Occipital lobe (tissue), 2 donors: ENCODE data around the gene CCDC172. TPM values are rescaled to one million over a fixed set of nuclear protein-coding genes. Genes with fewer than 3 reads are reported as not detected.
"Not testable (repeated sequence)": the region's sequence is repeated elsewhere in the genome, so short reads cannot be mapped to it uniquely, and the experiment has no call there.

ENCODE experiments used
- DNase-seq: peaks from one replicate; lab custom pipeline; 2025; lab: John Stamatoyannopoulos, UW
- total RNA-seq: library from RNA; depleted of rRNA; stranded (reverse); fragments of >200 nt; gene quantifications from one replicate; pipeline ENCODE4 v1.2.3, GENCODE V29; 2014

CCDC172 gene
- total RNA-seq, 1 donor from 2014 or later = not detected

DNA sequence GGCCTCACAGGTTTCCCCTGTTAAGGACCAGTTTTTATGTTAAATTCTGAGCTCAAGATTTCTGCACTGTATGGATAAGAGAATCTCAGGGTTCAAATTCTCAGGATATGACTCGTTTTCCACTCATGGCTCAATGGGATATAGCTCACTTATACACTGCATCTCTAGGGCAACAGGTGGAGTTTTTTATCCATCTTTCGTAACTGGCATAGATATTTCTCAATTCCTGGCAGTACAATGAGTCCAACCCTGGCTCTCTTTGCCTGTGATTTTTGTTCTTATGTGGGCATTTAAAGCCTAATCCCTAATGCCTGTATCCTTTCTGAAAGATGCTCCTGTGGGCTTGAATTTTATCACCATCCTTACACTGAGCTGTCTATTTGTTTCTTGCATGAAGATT, 7.6 kb downstream of the CCDC172 start:
- DNase-seq = no peak

DNA sequence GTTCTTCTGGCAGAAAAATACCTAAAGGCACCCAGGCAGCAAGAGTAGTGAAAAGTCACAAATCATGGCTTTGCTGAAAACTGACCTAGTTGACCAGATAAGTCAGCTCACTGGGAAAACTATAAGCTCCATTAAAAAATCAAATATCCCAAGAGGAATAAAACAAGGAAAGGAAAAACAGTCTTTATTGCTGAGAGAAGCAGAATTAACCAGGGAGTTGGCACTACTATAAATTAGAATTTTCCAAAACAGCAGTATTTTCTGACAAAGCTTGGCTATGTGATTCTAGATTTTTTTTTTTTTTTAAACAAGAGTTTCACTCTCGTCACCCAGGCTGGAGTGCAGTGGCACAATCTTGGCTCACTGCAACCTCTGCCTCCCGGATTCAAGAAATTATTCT, 12.6 kb downstream of the CCDC172 start:
- no peak for DNase-seq

DNA sequence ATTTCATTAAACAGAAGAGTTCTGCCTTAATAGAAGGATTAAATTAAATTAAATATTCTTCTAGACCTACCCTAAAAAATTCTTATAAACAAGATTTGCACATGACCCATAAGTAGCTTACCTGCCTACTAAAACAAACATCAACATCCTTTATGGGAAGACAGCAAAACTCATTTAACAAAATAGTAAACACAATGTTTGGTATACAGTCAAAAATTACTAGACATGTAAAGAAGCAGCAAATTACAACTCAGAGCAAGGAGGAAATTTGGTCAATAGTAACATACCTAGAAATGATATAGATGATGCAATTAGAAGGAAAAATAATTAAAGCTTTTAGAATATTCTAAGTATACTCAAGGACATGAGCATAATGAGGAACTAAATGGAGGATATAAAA, 27.9 kb downstream of the CCDC172 start:
- DNase-seq = no peak

DNA sequence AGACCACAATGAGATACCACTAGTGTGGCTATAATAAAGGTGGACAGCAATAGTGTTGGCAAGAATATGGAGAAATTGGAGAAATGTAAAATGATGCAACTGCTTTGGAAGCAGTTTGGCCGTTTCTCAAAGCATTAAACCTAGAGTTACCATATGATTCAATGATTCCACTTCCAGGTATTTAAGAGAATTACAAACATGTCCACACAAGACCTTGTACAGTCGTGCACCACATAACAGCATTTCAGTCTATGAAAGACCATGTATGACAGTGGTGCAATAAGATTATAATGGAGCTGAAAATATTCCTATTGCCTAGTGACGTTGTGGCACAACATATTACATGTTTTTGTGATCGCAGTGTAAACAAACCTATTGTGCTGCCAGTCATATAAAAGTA, 29.6 kb downstream of the CCDC172 start:
- no peak for DNase-seq

DNA sequence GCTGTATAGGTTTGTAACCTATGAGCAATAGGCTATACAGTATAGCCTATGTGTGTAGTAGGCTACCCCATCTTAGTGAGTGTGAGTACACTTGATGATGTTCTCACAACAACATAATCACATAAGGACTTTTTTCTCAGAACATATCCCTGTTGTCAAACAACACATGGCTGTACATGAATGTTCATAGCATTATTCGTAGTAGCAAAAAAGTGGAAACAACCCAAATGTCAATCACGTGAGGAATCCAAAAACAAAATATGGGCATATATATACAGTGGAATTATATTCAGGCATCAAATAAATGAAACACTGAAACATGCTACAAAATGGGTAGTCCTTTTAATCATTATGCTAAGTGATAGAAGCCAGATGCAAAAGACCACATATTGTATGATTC, 31.1 kb downstream of the CCDC172 start:
- DNase-seq = no peak

DNA sequence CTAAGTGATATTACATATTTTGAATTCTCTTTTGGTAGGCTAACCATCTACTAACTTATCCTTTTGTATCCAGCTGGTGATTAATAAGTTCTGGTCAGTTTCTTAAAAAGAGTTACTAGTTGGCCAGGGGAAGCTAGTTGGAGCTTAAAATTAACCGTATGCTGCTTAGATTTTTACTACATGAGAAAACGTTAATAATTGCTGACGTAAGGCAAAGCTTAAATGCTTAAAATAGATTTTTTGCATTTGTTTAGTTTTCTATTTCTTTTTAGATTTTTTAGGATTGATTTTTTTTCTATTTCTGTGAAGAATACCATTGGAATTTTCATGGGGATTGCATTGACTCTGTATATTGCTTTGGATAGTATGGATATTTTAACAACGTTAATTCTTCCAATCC, 32.6 kb downstream of the CCDC172 start:
- no peak for DNase-seq

DNA sequence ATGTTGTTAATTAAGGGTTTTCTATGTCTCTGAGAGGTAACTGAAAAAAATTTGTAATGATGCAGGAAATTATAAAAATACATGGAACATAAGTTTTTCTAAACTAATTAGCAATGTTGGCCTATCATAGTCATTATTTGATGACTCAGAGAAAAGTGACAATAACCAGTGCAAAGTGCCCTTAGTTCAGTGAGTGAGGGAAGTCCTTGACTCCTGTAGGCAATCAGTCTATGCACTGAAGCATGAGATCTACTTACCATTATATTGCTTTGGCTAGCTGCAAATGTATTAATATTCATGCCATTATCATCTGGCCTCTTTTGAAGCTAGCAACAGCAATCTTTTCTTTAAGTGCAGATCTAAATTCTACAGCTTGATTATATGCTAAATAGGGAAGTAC, 40.6 kb downstream of the CCDC172 start:
- no peak for DNase-seq

DNA sequence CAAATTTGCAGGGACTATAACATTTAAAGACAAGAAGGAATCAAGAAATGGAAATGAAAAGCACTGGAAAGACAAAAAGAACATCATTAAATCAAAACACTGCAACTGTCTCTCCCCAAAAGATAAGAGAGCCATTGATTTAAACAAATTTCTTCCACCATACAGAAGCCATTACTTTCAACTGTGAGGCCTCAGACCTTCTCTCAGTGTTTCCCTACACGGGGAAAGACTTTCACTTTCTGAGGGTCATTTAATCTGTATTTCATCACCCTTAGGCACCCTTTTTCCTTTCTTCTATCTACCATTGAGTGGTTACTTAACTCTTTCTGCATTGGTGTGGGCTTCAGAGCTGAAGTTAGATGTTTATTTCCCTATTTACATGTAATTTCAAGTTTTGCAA, 47.5 kb downstream of the CCDC172 start:
- no peak for DNase-seq

DNA sequence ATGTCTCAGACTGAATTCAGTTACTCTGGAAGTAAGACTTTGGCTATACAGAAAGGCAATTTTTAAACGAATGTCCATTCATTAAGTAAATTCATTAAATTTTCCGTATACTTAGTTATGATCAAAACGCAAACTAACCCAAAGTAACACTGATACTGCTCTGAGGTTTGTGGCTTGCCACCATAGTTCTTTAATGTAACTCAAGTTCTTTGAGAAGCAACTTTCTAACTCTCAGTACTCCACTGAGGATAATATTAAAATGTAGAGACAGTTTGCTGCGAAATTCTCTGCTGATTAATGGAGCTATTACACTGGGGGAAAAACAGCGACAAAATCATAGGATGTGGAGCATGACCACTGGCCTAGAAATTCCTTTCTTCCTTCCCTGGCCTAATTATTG, 58.0 kb downstream of the CCDC172 start:
- no peak for DNase-seq

DNA sequence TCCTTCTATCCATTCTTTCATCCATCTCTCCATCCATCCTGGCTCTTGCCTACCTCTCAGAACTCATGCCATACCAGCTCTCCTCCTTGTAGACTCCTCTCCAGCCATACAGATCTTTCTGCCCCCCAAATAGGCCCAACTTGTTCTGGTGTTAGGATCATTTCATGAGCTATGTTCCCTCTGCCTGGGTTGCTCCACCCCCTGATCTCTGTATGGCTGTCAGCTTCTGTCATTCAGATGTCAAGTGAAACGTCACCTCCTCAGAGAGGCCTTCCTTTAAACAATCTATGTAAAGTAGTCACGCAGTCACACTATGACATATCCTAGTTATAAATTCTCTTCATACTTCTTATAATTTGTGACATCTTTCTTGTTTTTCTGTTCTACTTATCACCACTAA, 61.1 kb downstream of the CCDC172 start:
- no peak for DNase-seq

DNA sequence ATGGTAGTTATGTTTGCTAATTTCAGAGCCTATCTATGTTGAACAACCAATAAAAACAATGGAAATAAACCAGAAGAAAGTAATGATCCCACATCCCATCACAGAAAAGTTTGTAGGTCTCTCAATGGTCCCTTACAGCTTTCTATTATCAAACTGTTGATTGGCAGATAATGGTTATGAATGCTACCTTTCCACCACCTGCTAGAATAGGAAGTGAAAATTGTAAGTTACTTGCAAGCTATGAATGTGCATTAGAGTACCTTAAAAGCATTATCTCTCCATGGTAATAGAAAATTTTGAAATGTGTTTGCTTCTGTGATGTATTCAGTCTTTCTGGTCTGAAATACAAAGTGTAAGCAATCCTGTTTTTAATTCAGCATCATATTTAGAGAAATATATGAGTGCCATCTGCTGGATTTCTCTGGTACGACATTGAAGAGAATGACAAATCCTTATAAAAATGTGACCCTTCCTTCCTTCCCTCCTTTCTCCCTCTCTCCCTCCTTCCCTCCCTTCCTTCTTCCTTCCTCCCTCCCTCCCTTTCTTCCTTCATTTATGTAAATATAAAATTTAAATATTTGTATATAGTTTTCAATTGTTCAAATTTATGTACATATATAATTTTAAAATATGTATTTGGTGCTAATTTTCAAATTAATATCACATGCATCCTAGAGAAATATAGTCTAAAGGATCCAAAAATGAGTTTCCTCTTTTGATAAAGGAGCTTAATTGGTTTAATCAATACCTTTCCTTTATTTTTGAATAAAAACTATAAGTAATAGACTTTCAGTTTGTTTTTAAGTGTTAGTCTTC, 62.0 kb downstream of the CCDC172 start:
- DNase-seq = no peak

DNA sequence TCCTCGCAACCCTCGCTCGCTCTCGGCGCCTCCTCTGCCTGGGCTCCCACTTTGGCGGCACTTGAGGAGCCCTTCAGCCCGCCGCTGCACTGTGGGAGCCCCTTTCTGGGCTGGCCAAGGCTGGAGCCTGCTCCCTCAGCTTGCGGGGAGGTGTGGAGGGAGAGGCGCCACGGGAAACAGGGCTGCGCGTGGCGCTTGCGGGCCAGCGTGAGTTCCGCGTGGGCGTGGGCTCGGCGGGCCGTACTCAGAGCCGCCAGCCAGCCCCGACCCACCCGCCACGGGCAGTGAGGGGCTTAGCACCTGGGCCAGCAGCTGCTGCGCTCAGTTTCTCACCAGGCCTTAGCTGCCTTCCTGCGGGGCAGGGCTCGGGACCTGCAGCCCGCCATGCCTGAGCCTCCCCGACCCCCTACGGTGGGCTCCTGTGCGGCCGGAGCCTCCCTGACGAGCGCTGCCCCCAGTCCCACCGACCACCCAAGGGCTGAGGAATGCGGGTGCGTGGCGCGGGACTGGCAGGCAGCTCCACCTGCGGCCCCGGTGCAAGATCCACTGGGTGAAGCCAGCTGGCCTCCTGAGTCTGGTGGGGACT, 69.1 kb downstream of the CCDC172 start:
- not testable (repeated sequence) for DNase-seq

DNA sequence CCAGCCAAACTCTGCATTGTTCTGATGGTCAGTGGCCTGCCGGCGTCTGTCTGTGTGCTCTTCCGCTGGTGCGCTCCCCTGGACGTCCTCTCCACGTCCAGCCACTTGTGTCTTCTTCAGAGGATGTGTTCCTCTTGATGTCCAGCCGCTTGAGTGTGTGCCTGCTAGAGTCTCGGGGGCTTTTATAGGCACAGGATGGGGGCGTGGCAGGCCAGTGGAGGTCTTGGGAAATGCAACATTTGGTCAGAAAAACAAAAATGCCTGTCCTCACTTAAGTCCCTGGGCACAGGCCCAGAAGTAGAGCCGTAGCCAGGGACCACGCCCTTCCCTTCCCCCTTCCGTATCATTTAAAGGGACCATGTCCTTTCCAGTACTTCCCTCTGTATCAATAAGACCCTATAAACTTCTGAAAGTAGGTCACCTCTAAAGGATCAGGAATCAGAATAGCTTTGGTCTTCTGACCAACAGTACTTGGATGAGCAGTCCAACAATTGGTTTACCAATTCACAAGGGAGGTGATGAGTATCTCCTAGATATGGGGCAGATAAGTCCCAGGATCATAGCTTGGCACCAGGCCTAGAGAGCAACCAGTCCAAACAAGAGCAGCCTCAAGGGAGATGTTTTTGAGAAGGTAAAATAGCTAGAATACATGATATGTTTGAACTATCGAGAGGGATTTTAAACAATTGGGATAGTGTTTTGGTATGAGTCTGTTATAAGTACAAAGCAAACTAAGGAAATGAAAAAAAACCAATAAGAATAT, 71.2 kb downstream of the CCDC172 start:
- DNase-seq = no peak

DNA sequence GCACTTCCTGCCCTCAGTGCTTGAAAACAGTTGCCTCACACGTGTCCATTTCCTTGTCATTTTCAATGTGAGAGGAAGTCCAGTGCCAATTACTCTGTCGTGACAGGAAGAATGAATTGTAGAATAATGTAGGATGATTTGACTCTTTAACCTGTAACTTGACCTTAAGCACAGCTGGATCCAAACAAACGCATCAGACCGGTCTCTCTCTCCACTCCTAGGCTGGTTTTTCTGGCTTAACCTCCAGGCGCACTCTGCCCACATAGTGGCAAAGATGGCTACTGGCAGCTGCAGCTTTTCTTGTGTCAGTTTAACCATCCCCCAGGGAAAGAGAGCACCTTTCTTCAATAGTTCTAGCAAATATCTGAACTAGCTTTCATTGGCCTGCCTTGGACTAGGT, 74.0 kb downstream of the CCDC172 start:
- no peak for DNase-seq

DNA sequence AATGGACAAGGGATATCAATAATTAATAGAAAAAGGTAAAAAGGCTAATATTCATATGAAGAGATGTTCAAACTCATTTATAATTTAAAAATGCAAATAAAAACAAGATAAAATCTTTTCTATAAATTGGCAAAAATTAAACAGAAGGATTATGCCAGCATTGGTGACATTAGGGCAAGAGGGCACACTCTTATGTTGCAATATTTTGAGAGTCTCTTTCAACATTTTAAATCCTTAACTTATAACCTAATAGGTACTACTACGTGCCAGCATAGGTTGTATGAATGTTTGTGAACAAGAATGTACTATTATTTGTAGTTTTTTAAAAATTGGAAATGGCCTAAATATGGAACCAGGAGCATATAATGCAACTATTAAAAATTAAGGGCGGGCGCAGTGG, 78.6 kb downstream of the CCDC172 start:
- no peak for DNase-seq

DNA sequence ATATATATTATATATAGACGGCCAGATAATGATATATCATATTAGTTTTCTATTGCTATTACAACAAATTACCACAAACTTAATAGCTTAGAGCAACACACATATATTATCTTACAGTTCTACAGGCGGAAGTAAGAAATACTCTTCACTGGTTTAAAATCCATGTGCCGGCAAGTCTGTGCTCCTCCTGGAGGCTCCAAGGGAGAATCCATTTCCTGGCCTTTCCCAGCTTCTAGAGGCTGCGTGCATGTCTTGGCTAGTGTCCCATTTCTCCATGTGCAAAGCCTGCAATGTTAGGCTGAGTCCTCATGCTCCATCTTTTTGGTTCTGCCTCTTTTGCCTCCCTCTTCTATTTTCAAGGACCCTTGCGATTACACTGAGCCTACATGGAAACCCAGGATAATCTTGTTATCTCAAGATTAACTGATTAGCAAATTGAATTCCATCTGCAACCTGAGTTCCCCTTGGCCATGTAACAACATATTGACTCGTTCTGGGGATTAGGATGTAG, 79.5 kb downstream of the CCDC172 start:
- no peak for DNase-seq

DNA sequence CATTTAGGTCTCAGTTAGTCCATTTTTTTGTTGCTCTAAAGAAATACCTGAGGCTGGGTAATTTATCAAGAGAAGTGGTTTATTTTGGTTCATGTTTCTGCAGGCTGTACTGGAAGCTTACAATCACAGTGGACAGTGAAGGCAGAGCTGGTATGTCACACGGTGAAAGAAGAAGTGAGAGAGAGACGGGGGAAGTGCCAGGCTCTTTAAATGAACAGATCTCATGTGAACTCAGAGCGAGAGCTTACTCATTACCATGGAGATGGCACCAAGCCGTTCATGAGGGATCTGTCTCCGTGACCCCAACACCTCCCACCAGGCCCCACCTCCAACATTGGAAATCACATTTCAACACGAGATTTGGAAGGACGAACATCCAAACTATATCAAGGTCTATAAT, 84.5 kb downstream of the CCDC172 start:
- DNase-seq = no peak

DNA sequence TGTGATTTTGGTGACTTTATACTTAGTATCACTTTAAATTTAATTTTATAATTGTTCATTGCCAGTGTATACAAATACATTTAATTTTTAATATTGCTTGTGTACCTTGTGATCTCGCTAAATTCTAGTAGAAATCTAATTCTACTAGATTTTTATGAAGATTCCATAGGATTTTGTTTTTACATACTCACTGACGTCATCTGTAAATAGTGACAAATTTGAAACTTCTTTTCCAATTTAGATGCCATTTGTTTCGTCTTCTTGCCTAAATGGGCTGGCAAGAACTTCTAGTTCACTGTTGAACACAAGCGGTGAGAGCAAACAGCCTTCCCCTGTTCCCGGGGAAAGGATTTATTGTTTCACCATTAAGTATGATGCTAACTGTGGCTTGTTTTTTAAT, 86.1 kb downstream of the CCDC172 start:
- no peak for DNase-seq

DNA sequence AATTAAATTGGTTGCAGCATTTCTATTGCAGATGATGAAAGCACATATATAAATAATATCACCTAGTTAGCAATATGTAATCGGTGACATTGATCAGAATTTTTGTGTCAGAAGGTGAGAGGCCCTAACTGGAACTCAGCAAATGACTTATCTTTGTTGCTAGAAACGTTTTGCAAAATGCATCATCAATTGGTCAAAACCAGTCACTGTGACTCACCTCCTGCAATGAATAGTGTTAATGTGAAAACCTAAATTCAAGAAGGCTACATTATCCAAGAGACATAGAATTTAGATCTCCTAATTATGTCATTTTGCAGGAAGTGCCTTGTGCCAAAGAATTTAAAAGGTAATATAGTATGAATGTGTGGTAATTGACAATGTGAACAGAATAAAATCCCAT, 93.6 kb downstream of the CCDC172 start:
- no peak for DNase-seq

DNA sequence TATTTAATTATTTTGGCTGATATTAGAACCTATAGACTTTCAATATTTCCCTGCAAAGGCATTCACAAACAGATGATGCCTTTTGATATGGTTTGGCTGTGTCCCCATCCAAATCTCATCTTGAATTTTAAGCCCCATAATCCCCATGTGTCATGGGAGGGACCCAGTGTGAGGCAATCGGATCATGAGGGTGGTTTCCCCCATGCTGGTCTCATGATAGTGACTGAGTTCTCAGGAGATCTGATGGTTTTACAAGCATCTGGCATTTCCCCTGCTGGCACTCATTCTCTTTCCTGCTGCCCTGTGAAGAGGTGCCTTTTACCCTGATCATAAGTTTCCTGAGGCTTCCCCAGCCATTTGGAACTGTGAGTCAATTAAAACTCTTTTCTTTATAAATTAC, 94.1 kb downstream of the CCDC172 start:
- DNase-seq = no peak

DNA sequence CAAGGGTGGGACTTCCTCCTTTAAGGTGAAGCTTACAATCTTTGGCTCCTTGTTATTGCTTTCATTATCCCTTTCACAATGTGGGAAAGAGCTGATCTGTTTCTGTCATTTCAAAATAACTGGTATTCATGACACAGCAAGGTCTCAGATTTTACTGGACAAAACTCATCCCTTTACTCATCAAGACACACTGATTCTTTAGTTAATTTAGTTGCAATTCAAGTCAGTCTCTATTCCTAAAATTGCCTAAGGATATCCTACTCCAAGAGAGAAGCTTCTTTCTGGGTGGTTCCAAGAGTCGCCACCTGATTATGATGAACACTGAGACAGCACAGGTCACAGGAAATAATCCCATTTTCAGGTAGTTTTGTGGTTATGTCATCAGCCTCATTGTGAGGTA, 97.6 kb downstream of the CCDC172 start:
- DNase-seq = no peak

DNA sequence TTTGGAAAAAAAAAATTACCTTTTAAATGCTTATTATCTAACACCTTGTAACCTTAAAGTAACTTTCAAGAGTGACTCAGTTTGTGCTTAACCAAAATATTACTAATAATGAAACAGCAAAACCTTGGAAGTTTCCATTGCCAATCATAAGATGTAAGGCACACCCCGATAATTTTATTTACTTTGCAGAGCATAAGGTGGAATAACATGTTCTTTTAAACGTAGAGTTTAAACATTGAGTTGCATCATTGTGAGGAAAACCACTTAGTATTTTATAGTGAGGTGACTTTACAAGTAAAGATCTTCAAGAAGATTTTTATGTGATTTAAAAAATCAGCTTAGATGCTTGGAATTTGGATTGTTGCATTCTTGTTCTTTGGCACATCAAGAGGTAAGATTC, 103.4 kb downstream of the CCDC172 start, which contains the start of gene PNLIPRP3:
PNLIPRP3 (plus strand) TSS at position 177 of the 400 bp plus-strand sequence; CDS start at position 343, 166 bp downstream.
- no peak for DNase-seq
